Immature natural killer cell (primary cell): ENCODE results near the gene WNT9A. TPM values are rescaled to one million over a fixed set of nuclear protein-coding genes. Genes with fewer than 3 reads are reported as not detected.

Experiments
- DNase-seq, 3 donors: peaks; one replicate each; pipeline ENCODE4 v3.0.0; 2022; ENCODE audit warnings: mixed read lengths in 1 of 3
- H3K27ac Mint-ChIP-seq, 6 donors: one replicate each; pipeline ENCODE4 v1.8.0; 2020; ENCODE audit warnings: mixed read lengths in 6 of 6, mild to moderate bottlenecking in 5 of 6, inconsistent platforms in 4 of 6, moderate library complexity in 3 of 6
- H3K27me3 Mint-ChIP-seq, 3 donors: one replicate each; pipeline ENCODE4 v1.8.0; 2020 to 2021; ENCODE audit warnings: low read depth in 3 of 3, mild to moderate bottlenecking in 3 of 3, mixed read lengths in 3 of 3, moderate library complexity in 3 of 3, inconsistent platforms in 1 of 3
- H3K36me3 Mint-ChIP-seq, 3 donors: one replicate each; pipeline ENCODE4 v1.8.0; 2020; ENCODE audit warnings: mixed read lengths in 3 of 3, inconsistent platforms in 2 of 3, mild to moderate bottlenecking in 2 of 3
- H3K4me1 Mint-ChIP-seq, 2 donors: one replicate each; pipeline ENCODE4 v1.8.0; 2020; ENCODE audit warnings: inconsistent platforms in 2 of 2, mild to moderate bottlenecking in 2 of 2, mixed read lengths in 2 of 2, moderate library complexity in 1 of 2
- H3K4me3 Mint-ChIP-seq, 5 donors: one replicate each; pipeline ENCODE4 v1.8.0; 2020; ENCODE audit warnings: mild to moderate bottlenecking in 5 of 5, mixed read lengths in 5 of 5, inconsistent platforms in 3 of 5, moderate library complexity in 3 of 5
- H3K9me3 Mint-ChIP-seq, 6 donors: one replicate each; pipeline ENCODE4 v1.8.0; 2020; ENCODE audit warnings: mild to moderate bottlenecking in 6 of 6, mixed read lengths in 6 of 6, inconsistent platforms in 4 of 6, moderate library complexity in 3 of 6
- polyA plus RNA-seq, 3 donors: library from polyadenylated mRNA; unstranded; fragments of 300-500 nt; fragmentation: Illumina TruSeq; gene quantifications; one replicate each; pipeline ENCODE4 v1.2.3, GENCODE V29; 2021

WNT9A gene
- polyA plus RNA-seq, 3 donors from 2014 or later, result not detected

DNA sequence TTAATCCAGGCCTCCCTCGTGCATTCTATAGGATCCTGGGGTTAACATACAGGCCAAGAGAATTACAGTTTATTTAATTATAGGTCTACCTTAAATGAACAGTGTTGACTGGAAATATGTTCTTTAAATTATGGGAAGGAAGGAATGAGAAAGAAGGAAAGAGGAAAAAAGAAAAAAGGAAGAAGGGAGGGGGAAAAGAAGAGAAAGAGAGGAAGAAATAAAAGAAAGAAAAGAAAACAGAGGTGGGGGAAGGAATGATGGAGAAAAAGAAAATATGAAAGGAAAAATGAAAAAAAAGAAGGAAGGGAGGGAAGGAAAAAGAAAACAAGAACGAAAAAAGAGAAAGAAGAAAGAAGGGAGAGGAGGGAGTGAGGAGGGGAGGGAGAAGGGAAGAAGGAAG lies 38.5 kb downstream of the WNT9A start:
- Mint-ChIP-seq H3K4me3 (no peak overlapping the region), H3K27me3 (peaks cover 2 to 11% (median 7%) of the 10 kb centered on the region in 3 donors), H3K27ac (no peak overlapping the region), H3K36me3 (no peaks in the 10 kb centered on the region), H3K9me3 (no peaks in the 10 kb centered on the region), H3K4me1 (no peaks in the 10 kb centered on the region)
- DNase-seq, result no peak

DNA sequence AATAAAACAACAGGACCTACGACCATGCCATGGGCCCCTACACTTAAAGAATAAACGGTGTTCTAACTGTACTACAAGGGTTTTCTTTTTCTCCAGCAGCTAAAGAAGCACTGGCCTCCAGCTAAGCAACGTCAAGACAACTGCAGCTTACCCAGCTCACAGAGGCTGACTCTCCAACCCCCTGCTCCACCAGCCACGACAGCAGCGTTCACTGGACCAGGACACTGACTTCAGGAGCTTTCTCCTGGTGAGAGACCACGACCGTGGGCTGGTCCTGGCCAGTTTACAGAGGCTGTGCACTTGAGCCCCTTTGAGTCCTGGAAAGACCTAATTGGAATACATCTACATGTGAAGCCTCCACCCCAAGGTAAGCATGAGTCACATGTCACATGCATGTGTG lies 39.4 kb downstream of the WNT9A start:
- Mint-ChIP-seq H3K9me3 (no peaks in the 10 kb centered on the region), H3K4me3 (no peak overlapping the region), H3K27ac (no peak overlapping the region), H3K36me3 (no peaks in the 10 kb centered on the region), H3K27me3 (peaks cover 2 to 11% (median 7%) of the 10 kb centered on the region in 3 donors), H3K4me1 (no peaks in the 10 kb centered on the region)
- no peak for DNase-seq

DNA sequence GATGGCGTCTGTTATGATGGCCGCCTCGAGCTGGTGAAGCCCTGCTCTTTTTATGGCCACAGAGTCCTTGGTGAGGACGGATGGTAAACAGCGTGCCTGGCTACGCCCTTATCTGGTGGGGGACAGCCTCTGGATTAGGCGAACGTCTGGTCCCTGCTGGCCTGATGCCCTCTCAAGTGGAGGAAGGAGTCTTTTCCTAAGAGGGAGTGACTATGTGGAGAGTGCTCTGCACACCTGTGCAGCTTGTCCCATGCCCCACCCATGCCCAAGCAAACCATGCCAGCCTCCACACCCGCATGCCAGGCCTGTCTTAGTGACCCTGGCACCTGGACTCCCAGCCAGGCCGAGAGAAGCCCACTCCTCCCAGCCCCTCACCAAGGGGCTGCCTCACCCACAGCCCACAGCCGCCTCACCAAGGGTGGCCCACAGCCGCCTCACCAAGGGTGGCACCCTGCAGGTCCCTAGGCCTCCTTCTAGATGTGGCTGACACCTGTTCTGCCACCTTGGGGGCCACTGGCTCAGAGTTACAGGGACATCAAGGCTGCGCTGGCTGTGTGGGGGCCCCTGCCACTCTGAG lies 40.2 kb downstream of the WNT9A start:
- Mint-ChIP-seq H3K4me1 (no peaks in the 10 kb centered on the region), H3K27ac (no peak overlapping the region), H3K9me3 (no peaks in the 10 kb centered on the region), H3K27me3 (peaks cover 2 to 8% (median 7%) of the 10 kb centered on the region in 3 donors), H3K36me3 (no peaks in the 10 kb centered on the region), H3K4me3 (no peak overlapping the region)
- no peak for DNase-seq

DNA sequence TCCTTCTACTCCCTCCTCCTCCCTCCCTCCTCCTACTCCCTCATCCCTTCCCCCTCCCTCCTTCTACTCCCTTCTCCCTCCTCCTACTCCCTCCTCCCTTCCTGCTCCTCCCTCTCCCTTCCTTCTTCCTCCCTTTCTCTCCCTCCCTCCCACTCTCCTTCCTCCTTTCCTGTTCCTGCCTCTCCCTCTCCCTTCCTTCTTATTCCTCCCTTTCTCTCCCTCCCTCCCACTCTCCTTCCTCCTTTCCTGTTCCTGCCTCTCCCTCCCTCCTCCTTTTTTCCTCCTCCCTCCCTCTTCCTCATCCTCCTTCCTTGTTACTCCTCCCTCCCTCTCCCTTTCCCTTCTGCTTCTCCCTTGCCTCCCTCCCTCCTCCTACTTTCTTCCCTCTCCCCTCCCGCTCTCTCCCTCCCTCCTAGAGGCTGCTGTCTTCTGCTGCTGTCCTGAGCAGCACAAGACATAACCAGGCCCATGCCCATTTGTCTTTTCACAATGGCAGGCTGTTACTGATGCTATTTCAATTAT lies 41.1 kb downstream of the WNT9A start:
- Mint-ChIP-seq H3K36me3 (no peaks in the 10 kb centered on the region), H3K4me3 (no peak overlapping the region), H3K27ac (peak overlapping the region in 1 of 6 donors; percentile 47), H3K4me1 (no peaks in the 10 kb centered on the region), H3K9me3 (no peaks in the 10 kb centered on the region), H3K27me3 (peaks cover 4 to 7% (median 5%) of the 10 kb centered on the region in 3 donors)
- DNase-seq, result no peak

DNA sequence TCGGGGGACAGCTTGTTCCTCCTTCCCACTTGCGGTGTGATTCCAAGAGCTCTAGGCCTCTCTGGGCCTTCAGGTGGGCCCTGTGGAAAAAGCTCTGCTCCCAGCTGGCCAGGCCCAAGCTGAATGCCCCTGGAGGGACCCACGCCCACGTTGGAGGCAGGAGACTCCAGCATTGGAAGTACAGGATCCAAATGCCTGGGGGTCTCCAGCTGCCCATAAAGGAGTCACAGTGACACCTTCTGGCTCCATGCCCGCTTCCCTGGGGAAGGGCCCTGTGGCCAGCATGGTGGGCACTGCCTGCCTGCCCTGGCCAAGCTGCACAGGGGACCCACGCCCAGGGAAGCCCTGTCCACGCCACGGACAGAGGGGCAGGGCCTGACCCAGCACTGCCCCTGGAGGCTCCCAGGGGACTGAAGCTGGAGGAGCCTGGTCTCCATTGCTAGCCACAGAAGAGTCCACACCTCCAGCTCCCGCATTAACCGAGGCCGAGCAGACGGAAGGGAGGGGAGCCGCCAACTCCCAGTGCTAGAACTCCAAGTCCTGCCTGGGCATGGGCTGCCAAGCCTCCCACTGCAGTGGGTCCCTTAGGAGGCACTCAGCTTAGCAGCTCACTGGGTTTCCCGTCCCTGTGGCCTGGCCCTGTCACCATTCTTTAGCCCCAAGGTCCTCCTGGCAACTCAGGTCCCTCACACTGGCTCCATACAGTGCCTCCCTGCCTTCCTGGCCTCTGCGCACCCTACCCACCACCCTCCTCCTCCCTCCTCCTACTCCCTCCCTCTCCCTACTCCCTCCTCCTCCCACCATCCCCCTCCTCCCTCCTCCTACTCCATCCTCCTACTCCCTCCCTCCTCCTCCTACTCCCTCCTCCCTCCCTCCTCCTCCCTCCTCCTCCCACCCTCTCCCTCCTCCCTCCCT lies 41.9 kb downstream of the WNT9A start:
- no peaks in the 10 kb centered on the region for H3K4me1 Mint-ChIP-seq
- H3K4me3 Mint-ChIP-seq, result no peak overlapping the region
- H3K27ac Mint-ChIP-seq, result no peak overlapping the region
- DNase-seq, result no peak
- no peaks in the 10 kb centered on the region for H3K9me3 Mint-ChIP-seq
- H3K27me3 Mint-ChIP-seq, result peaks cover 4 to 7% (median 5%) of the 10 kb centered on the region in 3 donors
- H3K36me3 Mint-ChIP-seq, result no peaks in the 10 kb centered on the region

DNA sequence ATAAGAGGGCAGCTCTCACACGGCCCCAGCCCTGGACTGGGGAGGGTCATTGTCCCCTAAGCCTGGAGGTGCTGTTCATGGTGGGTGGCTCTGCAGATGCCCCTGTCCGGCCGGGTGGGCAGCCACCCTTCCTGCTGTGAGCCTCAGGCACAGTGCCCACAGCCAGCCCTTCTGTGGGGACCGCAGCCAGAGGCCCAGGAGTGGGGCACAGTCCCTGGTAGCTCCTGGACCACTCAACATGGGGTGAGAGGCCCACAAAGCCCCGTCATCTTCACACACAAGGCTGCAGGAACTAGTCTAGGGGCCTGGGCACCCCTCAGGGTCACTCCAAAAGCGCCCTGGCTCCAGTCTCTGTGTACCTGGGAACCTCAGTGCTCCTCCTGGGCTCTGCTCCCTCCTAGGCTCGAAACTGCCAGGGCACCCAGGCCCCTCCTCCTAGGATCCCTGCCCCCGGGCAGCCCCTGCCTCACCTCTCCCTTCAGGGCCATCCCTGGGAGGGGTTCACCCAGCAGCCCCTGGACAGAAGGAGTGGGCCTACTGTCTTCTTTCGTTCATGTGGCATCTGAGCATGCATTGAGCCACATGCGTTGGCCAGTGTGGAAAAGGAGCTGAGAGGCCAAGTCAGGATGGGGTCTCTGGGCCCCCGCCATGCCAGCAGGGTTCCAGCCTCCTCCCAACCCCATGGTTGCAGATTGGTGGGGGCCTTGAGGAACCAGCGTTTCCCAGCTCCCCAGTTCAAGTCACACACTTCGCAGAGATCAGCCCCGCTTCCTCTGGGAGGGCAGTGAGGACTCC lies 43.0 kb downstream of the WNT9A start:
- Mint-ChIP-seq H3K27ac (no peak overlapping the region), H3K4me1 (no peaks in the 10 kb centered on the region), H3K4me3 (no peak overlapping the region), H3K27me3 (peaks cover 5 to 8% (median 7%) of the 10 kb centered on the region in 3 donors), H3K36me3 (no peaks in the 10 kb centered on the region), H3K9me3 (no peaks in the 10 kb centered on the region)
- DNase-seq, result no peak

DNA sequence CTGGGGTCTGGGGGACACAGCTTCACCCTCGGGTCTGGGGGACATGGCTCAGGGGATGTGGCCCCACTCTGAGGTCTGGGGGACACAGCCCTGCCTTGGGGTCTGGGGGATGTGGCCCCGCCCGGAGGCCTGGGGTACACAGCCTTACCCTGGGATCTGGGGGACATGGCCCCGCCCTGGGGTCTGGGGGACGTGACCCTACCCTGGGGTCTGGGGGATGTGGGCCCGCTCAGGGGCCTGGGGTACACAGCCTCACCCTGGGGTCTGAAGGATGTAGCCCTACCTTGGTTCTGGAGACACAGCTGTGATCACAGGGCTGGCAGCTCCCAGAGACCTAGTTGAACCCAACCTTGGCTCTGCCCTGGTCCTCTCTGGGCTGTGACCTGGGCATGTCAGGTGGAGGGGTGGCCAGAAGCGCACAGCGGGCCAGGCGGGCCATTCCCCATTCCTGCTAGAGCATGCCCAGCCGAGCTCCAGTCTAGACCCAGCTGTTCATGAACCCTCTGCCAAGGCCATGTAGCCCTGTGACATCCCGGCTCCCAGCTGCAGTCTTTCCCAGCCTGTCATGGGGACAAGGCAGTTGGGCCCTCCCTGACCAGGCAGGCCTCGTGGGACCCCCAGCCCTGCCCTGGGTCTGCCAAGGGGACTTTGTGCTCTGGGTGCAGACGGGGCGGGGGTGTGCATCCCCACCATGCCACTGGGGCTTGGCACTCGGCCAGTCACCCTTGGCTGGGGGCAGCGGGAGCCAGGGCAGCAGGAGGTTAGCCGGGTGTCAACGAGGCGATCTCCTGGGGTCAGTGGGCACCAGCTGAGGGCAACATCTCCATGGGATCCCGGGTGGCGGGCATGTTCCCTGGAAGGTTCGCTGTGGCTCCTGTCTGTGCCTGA lies 43.9 kb downstream of the WNT9A start:
- no peak for DNase-seq

DNA sequence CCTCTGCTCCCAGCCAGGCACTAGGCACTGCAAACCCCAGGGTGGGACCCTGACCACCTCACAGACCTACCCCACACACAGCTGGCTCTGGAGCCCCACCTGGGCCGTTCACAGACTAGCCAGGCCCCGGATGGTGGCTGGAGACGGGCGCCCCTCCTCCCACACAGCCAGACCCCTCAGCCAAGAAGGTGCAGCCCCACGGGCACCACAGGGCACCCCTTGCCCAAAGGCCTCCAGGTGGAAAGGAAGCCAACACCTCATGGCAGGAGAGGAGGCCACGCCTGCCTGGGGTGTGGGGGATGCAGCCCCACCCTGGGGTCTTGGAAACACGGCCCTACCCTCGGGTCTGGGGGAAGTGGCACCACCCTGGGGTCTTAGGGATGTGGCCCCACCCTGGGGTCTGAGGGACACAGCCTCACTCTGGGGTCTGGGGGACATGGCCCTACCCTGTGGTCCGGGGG lies 44.6 kb downstream of the WNT9A start:
- H3K9me3 Mint-ChIP-seq, result no peaks in the 10 kb centered on the region

More for the DNA sequence above, 43.9 kb downstream of the WNT9A start:
- Mint-ChIP-seq H3K27me3 (peaks cover 2 to 9% (median 2%) of the 10 kb centered on the region in 3 donors), H3K9me3 (no peaks in the 10 kb centered on the region), H3K4me3 (no peak overlapping the region), H3K4me1 (peaks cover 0 to 3% of the 10 kb centered on the region in 2 donors), H3K36me3 (no peaks in the 10 kb centered on the region), H3K27ac (no peak overlapping the region)

DNA sequence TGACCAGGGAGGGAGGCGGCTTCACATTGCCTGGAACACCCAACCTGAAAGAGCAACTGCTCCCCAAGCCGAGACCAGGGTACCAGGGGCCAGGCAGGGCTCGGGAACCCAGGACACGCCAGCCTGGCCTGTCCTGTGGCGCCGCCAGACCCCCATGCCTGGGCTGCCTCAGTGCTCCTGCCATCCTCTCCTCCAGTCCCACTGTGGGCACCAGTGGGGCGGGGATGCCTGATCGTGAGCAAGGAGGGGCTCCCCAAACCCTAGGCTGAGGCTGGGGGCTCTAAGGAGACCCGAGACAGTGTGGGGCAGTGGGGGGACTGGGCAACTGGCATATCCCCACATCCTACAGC lies 45.1 kb downstream of the WNT9A start:
- H3K4me1 Mint-ChIP-seq, result peaks cover 11 to 13% of the 10 kb centered on the region in 2 donors
- H3K27ac Mint-ChIP-seq, result no peak overlapping the region
- peaks cover 0 to 10% (median 2%) of the 10 kb centered on the region in 3 donors for H3K27me3 Mint-ChIP-seq
- no peak for DNase-seq
- no peaks in the 10 kb centered on the region for H3K36me3 Mint-ChIP-seq
- H3K9me3 Mint-ChIP-seq, result no peaks in the 10 kb centered on the region
- H3K4me3 Mint-ChIP-seq, result no peak overlapping the region

More for the DNA sequence above, 44.6 kb downstream of the WNT9A start:
- Mint-ChIP-seq H3K27ac (no peak overlapping the region), H3K27me3 (peaks cover 0 to 10% (median 2%) of the 10 kb centered on the region in 3 donors), H3K4me3 (no peak overlapping the region), H3K4me1 (peaks cover 6 to 8% of the 10 kb centered on the region in 2 donors), H3K36me3 (no peaks in the 10 kb centered on the region)
- no peak for DNase-seq

DNA sequence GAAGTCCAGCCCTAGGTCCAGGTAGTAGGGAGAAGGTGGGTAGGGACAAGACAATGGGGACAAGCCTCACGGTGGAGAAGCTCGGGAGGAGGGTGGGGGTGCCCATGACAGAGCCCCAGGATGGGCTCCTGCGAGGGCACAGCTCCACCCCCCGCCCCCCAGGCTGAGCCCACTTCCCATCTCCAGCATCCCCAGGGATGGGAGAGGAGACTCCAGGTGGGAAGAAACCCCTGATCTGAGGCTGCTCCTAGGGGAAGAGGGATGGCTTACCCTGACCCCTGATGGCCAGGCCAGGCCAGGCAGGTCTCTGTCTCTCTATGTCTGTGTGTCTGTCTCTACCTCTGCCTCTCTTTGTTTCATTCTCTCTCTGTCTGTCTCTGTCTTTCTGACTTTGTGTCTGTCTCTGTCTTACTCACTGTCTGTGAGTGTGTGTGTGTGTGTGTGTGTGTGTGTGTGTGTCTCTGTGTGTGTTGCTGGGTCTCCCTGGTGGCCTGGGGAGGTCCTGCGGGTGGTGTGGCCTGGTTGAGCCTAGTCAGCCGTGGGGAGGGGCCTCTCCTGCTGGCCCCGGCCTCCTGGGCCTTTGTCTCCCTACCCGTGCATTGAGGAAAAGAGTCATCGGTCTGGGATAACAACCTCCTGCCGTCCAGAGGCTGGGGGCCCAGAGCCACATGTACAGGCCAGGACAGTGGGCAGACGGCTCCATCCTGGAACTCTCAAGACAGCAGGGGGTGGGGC lies 45.7 kb downstream of the WNT9A start:
- Mint-ChIP-seq H3K27me3 (peaks cover 0 to 6% (median 2%) of the 10 kb centered on the region in 3 donors), H3K4me3 (no peak overlapping the region)
- DNase-seq, result no peak

DNA sequence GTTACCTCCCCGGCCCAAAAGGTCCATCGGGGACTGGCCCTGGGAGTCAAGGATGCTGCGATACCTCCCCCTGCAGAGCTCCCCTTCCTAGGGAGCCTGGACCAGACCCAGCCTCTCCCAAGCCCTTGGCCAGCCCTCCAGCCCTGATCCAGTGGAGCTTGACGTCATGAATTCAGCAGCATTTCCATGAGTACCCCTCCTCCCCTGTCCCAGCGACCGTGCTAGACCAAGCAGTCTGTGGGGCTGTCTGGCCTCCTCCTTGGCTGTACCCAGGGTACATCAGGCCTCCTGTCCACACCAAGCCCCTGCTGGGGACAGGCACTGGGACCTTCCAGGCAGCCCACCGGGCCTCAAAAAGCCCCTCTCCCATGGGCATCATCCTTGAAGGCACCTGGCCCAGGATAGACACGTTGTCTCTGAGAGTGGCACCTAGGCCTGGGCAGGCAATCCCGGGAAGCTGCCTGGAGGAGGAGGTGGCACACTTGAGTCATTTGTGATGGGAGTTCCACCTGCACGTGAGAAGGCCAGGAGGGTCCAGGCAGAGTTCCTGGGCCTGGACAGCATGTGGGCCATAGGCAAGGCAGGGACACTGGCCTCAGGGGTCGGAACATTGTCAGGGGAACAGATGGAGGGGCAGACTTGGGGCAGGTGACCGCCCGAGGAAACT lies 46.4 kb downstream of the WNT9A start:
- DNase-seq, result no peak
- no peaks in the 10 kb centered on the region for H3K36me3 Mint-ChIP-seq
- no peaks in the 10 kb centered on the region for H3K9me3 Mint-ChIP-seq
- peaks cover 14 to 15% of the 10 kb centered on the region in 2 donors for H3K4me1 Mint-ChIP-seq
- H3K27me3 Mint-ChIP-seq, result peaks cover 0 to 6% (median 2%) of the 10 kb centered on the region in 3 donors
- H3K4me3 Mint-ChIP-seq, result no peak overlapping the region
- H3K27ac Mint-ChIP-seq, result peak overlapping the region in 1 of 6 donors; percentile 74

More for the DNA sequence above, 45.7 kb downstream of the WNT9A start:
- Mint-ChIP-seq H3K9me3 (no peaks in the 10 kb centered on the region), H3K36me3 (no peaks in the 10 kb centered on the region), H3K4me1 (peaks cover 14 to 15% of the 10 kb centered on the region in 2 donors), H3K27ac (peak overlapping the region in 2 of 6 donors; percentile 64 to 74)

DNA sequence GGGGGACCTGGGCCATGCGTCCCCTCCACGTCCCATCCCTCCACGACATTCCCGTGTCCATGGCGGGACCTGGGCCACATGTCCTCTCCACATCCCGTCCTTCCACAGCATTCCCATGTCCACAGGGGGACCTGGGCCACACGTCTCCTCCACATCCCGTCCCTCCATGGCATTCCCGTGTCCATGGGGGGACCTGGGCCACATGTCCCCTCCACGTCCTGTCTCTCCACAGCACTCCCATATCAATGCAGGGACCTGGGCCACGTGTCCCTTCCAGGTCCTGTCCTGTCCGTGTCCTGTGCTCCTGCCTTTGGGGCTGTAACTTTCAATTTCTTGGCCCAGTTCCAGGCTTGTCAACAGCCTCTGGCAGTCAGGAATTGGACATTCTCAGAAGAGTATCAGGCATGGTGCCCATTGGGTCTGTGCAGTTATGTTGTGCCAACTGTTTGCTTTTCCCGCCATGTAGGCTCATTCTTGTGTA lies 47.1 kb downstream of the WNT9A start:
- H3K36me3 Mint-ChIP-seq, result no peaks in the 10 kb centered on the region
- H3K4me3 Mint-ChIP-seq, result no peak overlapping the region
- no peaks in the 10 kb centered on the region for H3K9me3 Mint-ChIP-seq
- peaks cover 14 to 15% of the 10 kb centered on the region in 2 donors for H3K4me1 Mint-ChIP-seq
- peak overlapping the region in 1 of 6 donors; percentile 84 for H3K27ac Mint-ChIP-seq
- DNase-seq, result no peak
- H3K27me3 Mint-ChIP-seq, result peaks cover 0 to 6% (median 2%) of the 10 kb centered on the region in 3 donors
